NCI-H748 treated with DMSO at 0.1 percent for 48 hours (cell line): ENCODE results near the gene NISCH.
A peak's percentile ranks its signal among the peaks of the same experiment; 100 is the strongest.

Experiments
- DNase-seq: peaks from one replicate; lab custom pipeline; 2025; lab: John Stamatoyannopoulos, UW

Gene NISCH

GRCh38 chr3:52435246-52436101 lies 19.9 kb upstream of the NISCH start:
- DNase-seq, result no peak

GRCh38 chr3:52436500-52437149 lies 18.8 kb upstream of the NISCH start:
- no peak for DNase-seq

GRCh38 chr3:52437326-52438103 lies 17.9 kb upstream of the NISCH start:
- no peak for DNase-seq

- no peak for DNase-seq
These were observed 17.4 kb upstream of the NISCH start for GRCh38 chr3:52438104-52438376.

GRCh38 chr3:52438579-52439425 lies 16.6 kb upstream of the NISCH start:
- no peak for DNase-seq

- DNase-seq, result no peak
These were observed 15.8 kb upstream of the NISCH start for GRCh38 chr3:52439426-52440248.

GRCh38 chr3:52440249-52440551 lies 15.2 kb upstream of the NISCH start:
- no peak for DNase-seq

- no peak for DNase-seq
These were observed 14.7 kb upstream of the NISCH start for GRCh38 chr3:52440671-52441070.

GRCh38 chr3:52441091-52441771 lies 14.2 kb upstream of the NISCH start:
- no peak for DNase-seq

- DNase-seq, result no peak
These were observed 13.6 kb upstream of the NISCH start for GRCh38 chr3:52441772-52442332.

- DNase-seq, result no peak
These were observed 12.8 kb upstream of the NISCH start for GRCh38 chr3:52442409-52443267.

- no peak for DNase-seq
These were observed 12.2 kb upstream of the NISCH start for GRCh38 chr3:52443268-52443610.

- no peak for DNase-seq
These were observed 11.4 kb upstream of the NISCH start for GRCh38 chr3:52443791-52444687.

- peak; percentile 1 for DNase-seq
These were observed 10.3 kb upstream of the NISCH start, which contains the start of gene SEMA3G for GRCh38 chr3:52444860-52445793. TSS of gene SEMA3G (minus strand) at chr3:52445103. CDS start at chr3:52445027, 76 bp downstream.

- DNase-seq, result no peak
These were observed 9.4 kb upstream of the NISCH start for GRCh38 chr3:52446042-52446441.

- DNase-seq, result peak; percentile 9
These were observed 8.5 kb upstream of the NISCH start for GRCh38 chr3:52446631-52447511.
